Panc1 (cell line): ENCODE results near the gene MYH14. TPM values are rescaled to one million over a fixed set of nuclear protein-coding genes. Genes with fewer than 3 reads are reported as not detected.

ENCODE experiments used
- ATAC-seq: fragments of 200-7000 bp; cut with Tn5 transposase; 2 replicates; pipeline ENCODE4 v1.9.1; 2020; ENCODE audit warnings: mild to moderate bottlenecking, moderate library complexity
- BruUV-seq: library from RNA; stranded (reverse); fragments of 400-500 nt; replicated peaks from 2 replicates; lab custom pipeline; 2021; lab: Mats Ljungman, UMichigan
- CTCF ChIA-PET: fragments of 300-600 bp; sonication (Branson Sonifier 250); formaldehyde crosslinking; loops from one replicate; lab custom pipeline; 2022; ENCODE audit warnings: antibody characterized with exemption; lab: Charles Lee
- POLR2A ChIA-PET: fragments of 300-600 bp; sonication (Branson Sonifier 250); formaldehyde crosslinking; loops from one replicate; lab custom pipeline; 2022; ENCODE audit warnings: antibody characterized with exemption; lab: Charles Lee
- DNase-seq: peaks from one replicate; pipeline ENCODE4 v3.0.0-alpha.2; 2010; ENCODE audit warnings: low read depth, low spot score
- H3K27ac ChIP-seq: 2 replicates; pipeline ENCODE4 v1.5.1; 2011; ENCODE audit warnings: mild to moderate bottlenecking, low read length, inconsistent platforms
- H3K27me3 ChIP-seq: fragments of 200-500 bp; sonication (Bioruptor generic); 2 replicates; pipeline ENCODE4 v1.6.0; 2014; ENCODE audit warnings: low read length, inconsistent platforms; ENCODE audit not compliant: control insufficient read depth, insufficient read depth
- H3K36me3 ChIP-seq: fragments of 200-500 bp; sonication (Bioruptor generic); 2 replicates; pipeline ENCODE4 v1.5.1; 2014; ENCODE audit warnings: inconsistent platforms, mild to moderate bottlenecking, low read length, moderate library complexity; ENCODE audit not compliant: control insufficient read depth, insufficient read depth
- H3K4me1 ChIP-seq: 2 replicates; pipeline ENCODE4 v1.5.1; 2011; ENCODE audit warnings: inconsistent platforms, mild to moderate bottlenecking, low read length, moderate library complexity; ENCODE audit not compliant: control insufficient read depth, insufficient read depth
- H3K4me3 ChIP-seq, 2 experiments: 2 replicates each; pipeline ENCODE4 v1.5.1; 2011 to 2012; ENCODE audit warnings: low read depth in 2 of 2, low read length in 2 of 2, mild to moderate bottlenecking in 2 of 2, inconsistent platforms in 1 of 2, moderate library complexity in 1 of 2
- H3K9me3 ChIP-seq: fragments of 200-500 bp; sonication (Bioruptor generic); 2 replicates; pipeline ENCODE4 v1.5.1; 2014; ENCODE audit warnings: low read depth, mild to moderate bottlenecking, inconsistent platforms, low read length, moderate library complexity; ENCODE audit not compliant: control insufficient read depth, insufficient read depth
- POLR2AphosphoS5 ChIP-seq: IDR thresholded peaks from 2 replicates; pipeline ENCODE4 v1.6.1; 2012; ENCODE audit warnings: mild to moderate bottlenecking, low read depth, low read length, moderate library complexity
- SIN3A ChIP-seq: IDR thresholded peaks from 2 replicates; pipeline ENCODE4 v1.6.1; 2012; ENCODE audit warnings: low read depth, mild to moderate bottlenecking, low read length, moderate library complexity, borderline replicate concordance; ENCODE audit not compliant: insufficient read depth
- TCF7L2 ChIP-seq: IDR thresholded peaks from 2 replicates; pipeline ENCODE4 v1.6.1; 2011; ENCODE audit warnings: mild to moderate bottlenecking, low read depth, low read length, inconsistent platforms
- in situ Hi-C: cut with HindIII; loops from 2 replicates; pipeline ENCODE4 v1.10.0; 2016; ENCODE audit warnings: low sequenced_read_pairs, low pct_unique_long_range_greater_than_20kb
- intact Hi-C: fragments of 100-400 bp; cut with micrococcal nuclease; formaldehyde crosslinking; loops from one replicate; pipeline ENCODE4 v1.10.0; 2022; ENCODE audit not compliant: unreplicated experiment
- total RNA-seq: library from RNA; stranded (reverse); gene quantifications from one replicate; pipeline ENCODE4 v1.2.1, GENCODE V29; 2021; ENCODE audit not compliant: unreplicated experiment
- TF ChIP-seq, protein P1 (sequence below), 2 experiments: IDR thresholded peaks; 2 replicates each; pipeline ENCODE4 v1.6.1; 2011 to 2012; ENCODE audit warnings: low read depth in 2 of 2, control low read depth in 1 of 2, low read length in 1 of 2, mild to moderate bottlenecking in 1 of 2, moderate library complexity in 1 of 2; ENCODE audit not compliant: insufficient read depth in 1 of 2
- TF ChIP-seq, protein P2 (sequence below): fragments of 450-650 bp; IDR thresholded peaks from 2 replicates; pipeline ENCODE4 v1.5.1; 2017; ENCODE audit warnings: mild to moderate bottlenecking

The MYH14 gene
- total RNA-seq, 1 experiment from 2014 or later = 23.8 TPM

DNA sequence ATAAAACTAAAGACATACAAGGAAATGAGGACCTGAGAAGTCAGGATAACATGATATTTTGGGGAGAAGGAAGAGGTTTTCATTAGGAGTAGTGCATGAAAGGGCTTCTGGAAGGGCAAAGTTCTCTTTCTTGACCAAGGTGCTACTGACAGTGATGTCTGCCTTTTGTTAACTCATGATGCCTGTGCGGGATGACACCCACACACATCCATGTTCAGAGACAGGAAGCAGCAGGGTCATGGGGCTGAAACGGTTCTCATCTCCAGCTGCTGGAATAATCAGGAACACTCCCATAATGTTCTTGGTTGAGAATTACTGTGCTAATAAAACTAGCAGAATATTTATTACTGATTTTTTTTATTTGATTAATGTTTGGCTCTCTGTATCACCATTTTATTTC, 96.6 kb downstream of the MYH14 start:
- in situ Hi-C loops = no loop called here
- no peak for ATAC-seq
- no peak for DNase-seq
- intact Hi-C loops = no loop called here
- Histone ChIP-seq H3K27me3 (no peaks in the 10 kb centered on the region), H3K9me3 (no peaks in the 10 kb centered on the region), H3K4me3 (no peak overlapping the region), H3K4me1 (no peaks in the 10 kb centered on the region), H3K27ac (no peak overlapping the region), H3K36me3 (no peaks in the 10 kb centered on the region)
- BruUV-seq = no TSS peak
- CTCF ChIA-PET = no interaction called here
- TF ChIP-seq SIN3A (no peak), POLR2AphosphoS5 (no peak), TCF7L2 (no peak)
- TF ChIP-seq, protein P1, sequence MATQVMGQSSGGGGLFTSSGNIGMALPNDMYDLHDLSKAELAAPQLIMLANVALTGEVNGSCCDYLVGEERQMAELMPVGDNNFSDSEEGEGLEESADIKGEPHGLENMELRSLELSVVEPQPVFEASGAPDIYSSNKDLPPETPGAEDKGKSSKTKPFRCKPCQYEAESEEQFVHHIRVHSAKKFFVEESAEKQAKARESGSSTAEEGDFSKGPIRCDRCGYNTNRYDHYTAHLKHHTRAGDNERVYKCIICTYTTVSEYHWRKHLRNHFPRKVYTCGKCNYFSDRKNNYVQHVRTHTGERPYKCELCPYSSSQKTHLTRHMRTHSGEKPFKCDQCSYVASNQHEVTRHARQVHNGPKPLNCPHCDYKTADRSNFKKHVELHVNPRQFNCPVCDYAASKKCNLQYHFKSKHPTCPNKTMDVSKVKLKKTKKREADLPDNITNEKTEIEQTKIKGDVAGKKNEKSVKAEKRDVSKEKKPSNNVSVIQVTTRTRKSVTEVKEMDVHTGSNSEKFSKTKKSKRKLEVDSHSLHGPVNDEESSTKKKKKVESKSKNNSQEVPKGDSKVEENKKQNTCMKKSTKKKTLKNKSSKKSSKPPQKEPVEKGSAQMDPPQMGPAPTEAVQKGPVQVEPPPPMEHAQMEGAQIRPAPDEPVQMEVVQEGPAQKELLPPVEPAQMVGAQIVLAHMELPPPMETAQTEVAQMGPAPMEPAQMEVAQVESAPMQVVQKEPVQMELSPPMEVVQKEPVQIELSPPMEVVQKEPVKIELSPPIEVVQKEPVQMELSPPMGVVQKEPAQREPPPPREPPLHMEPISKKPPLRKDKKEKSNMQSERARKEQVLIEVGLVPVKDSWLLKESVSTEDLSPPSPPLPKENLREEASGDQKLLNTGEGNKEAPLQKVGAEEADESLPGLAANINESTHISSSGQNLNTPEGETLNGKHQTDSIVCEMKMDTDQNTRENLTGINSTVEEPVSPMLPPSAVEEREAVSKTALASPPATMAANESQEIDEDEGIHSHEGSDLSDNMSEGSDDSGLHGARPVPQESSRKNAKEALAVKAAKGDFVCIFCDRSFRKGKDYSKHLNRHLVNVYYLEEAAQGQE (IDR thresholded peaks at IDR 0.05; ENCODE audit: insufficient read depth in 1 of 2, low read depth in 2 of 2, low read length in 1 of 2) = no peak
- TF ChIP-seq, protein P2, sequence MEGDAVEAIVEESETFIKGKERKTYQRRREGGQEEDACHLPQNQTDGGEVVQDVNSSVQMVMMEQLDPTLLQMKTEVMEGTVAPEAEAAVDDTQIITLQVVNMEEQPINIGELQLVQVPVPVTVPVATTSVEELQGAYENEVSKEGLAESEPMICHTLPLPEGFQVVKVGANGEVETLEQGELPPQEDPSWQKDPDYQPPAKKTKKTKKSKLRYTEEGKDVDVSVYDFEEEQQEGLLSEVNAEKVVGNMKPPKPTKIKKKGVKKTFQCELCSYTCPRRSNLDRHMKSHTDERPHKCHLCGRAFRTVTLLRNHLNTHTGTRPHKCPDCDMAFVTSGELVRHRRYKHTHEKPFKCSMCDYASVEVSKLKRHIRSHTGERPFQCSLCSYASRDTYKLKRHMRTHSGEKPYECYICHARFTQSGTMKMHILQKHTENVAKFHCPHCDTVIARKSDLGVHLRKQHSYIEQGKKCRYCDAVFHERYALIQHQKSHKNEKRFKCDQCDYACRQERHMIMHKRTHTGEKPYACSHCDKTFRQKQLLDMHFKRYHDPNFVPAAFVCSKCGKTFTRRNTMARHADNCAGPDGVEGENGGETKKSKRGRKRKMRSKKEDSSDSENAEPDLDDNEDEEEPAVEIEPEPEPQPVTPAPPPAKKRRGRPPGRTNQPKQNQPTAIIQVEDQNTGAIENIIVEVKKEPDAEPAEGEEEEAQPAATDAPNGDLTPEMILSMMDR = no peak
- POLR2A ChIA-PET = no interaction called here

- no peaks in the 10 kb centered on the region for H3K9me3 ChIP-seq
- TF ChIP-seq POLR2AphosphoS5 = no peak
- TF ChIP-seq, protein P2 = no peak
- no peak for TF ChIP-seq SIN3A
- TF ChIP-seq, protein P1 (IDR thresholded peaks at IDR 0.05; ENCODE audit: insufficient read depth in 1 of 2, low read depth in 2 of 2, low read length in 1 of 2) = no peak
- no peak for TF ChIP-seq TCF7L2
- H3K27ac ChIP-seq = no peak overlapping the region
- DNase-seq = peak; percentile 15
- no peak overlapping the region for H3K4me3 ChIP-seq
- peak; percentile 91 for ATAC-seq
- no peaks in the 10 kb centered on the region for H3K36me3 ChIP-seq
- in situ Hi-C loops (no loop called here), intact Hi-C loops (no loop called here)
- H3K27me3 ChIP-seq = no peaks in the 10 kb centered on the region
- BruUV-seq = no TSS peak
- ChIA-PET CTCF (no interaction called here), POLR2A (interaction anchor here (0.5 kb wide), 1 partner anchor 28 kb away, joined by 5 read pairs; the partner anchor contains the start of gene KCNC3)
- H3K4me1 ChIP-seq = no peaks in the 10 kb centered on the region
Observed at GRCh38 chr19:50300814-50301606, 97.6 kb downstream of the MYH14 start.
